HG03135 (cell line): ENCODE results near the gene KLF13.

Experiments used
- ATAC-seq: cut with Tn5 transposase; IDR thresholded peaks from one replicate; pipeline ENCODE4 v1.9.1; 2021; ENCODE audit warnings: mild to moderate bottlenecking, moderate library complexity; ENCODE audit not compliant: unreplicated experiment

KLF13 gene

DNA sequence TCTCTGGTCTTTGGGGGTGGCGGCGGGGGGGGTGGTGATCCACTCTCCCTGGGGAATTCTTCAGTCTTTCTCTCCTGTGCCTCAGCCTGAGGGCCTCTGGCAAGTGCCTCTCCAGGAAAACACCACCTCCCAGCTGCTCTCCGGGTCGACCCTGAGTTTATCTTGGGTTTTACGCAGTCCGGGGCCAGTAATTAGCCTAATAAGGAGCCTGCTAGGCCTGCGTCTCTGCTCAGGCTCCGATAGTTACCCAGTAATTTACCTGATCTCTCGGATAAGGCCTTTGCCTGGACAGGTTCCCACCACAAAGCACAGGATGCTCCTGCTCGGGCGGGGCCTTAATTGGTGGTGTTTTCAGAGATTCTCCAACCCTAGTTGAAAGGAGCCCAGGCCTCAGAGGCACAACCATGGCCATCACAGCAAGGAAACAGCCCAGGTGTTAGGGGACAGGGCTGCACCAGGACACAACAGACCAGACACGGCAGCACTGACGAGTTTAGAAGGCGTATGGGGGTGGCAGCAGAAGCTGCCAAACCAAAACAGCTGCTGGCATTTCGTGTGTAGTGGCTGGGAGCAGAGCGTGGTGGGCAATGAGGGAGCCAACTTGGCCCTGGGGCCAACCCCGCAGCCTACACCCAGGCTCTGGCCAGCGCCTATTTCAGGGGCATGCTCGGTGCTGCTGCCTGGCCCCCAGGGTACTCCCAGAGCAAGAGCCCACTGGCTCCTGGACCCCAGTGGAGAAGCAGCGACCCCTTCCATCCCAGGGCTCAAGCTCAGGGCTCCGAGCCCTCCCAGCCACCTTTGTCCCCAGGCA, 71.4 kb downstream of the KLF13 start:
- no peak for ATAC-seq

DNA sequence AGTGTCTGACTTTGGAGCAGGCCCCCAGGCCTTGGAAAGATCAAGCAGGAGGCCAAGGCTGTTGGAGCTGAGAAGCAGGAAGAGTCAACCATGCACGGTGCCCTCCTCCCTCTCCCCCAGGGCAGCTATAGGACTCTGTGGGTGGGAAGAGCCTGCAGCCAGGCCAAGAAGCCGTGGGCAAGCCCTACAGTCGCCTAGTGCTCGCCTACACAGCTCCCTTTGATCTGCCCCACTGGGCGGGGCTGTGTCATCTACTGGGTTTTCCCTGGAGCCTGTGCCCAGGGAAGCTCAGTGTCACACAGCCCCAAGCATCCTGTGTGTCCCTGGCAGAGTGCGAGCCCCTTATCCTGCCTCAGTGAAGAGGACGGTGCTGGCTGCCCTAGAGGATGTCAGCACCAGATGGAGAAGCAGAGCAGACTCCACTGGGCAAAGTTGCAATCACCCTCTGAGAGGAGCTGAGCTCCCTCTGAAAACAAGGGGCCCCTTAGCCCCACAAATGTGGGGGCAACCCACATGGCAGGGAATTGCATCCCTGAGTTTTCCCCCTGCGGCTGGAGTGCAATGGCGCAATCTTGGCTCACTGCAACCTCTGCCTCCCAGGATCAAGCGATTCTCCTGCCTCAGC, 72.2 kb downstream of the KLF13 start:
- no peak for ATAC-seq

DNA sequence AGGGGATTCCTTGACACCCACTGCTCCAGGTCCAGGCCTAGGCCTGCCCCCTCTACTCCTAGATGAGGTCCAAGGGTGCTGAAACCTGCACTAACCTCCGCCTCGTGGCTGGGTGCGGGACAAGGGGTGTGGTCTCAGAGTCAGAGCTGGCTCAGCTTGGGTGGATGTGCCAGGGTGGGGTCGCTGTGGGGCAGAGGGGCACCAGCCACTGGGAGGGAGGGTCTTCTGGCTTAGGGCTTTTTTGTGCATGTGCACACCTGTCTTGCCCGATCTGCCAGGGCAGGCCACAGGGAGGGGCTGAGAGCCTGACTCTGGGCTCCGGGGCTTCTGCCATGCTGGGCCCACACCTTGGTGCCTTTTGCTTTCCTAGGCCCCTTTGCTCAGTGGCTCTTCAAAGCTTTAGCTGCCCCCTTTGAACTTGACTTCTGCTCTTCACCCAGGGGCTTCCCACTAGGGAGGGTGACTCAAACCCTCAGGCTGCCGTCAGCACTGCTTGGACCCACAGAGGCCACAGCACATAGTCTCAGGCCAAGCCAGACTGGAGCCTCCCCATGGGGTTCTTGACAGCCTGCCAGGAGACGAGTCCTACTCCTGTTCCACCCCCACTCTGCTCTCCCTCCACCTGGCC, 73.0 kb downstream of the KLF13 start:
- no peak for ATAC-seq

DNA sequence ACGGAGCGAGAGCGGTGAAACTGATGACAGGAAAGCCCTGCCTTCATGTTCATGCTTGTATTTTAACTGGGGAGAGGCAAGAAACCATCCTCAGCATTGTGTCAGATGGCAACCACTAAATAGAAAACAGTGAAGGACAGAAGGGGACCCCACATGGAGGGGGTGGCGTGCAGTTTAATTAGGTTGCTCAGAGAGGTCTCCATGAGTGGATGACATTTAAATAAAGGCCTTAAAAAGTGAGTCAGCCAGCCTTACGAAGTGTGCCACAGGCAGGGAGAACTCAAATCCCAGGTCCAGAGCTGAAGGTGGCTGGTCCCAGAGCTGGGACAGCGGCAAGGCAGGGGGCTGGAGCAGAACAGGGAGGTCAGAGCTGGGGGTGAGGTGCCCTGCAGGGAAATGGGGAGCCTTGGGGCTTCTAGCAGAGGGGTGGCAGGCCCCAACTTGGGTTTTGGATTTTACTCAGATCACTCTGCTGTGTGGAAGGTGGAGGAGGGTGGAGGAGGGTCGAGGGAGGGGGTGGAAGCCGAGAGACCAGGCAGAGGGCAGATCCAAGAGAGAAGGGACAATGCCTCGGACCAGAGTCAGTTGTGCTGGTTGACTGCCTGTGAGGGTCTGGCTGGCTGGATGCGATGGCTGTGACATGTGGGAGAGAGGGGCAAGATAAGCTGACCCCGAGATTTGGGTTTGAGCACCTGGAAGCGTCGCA, 73.7 kb downstream of the KLF13 start:
- ATAC-seq = no peak

DNA sequence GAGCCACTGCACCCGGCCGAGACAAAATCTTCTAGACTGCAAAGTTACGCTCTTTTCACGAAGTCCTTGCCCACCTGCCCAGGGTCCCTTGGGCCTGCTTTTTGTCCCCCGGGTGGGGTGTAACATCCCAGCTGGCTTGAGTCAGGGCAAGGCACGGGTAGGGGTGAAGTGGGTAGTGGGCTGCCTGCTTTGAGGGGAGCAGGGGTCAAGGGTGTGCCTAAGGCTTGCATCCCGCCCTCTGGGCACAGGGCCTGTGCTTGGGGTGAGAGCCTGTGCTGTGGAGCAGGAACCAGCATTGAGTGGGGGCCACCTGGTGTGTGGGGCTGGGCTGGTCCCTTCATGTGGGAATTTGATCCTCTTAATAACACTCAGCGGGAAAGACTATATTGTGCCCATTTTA, 74.6 kb downstream of the KLF13 start:
- ATAC-seq = no peak

DNA sequence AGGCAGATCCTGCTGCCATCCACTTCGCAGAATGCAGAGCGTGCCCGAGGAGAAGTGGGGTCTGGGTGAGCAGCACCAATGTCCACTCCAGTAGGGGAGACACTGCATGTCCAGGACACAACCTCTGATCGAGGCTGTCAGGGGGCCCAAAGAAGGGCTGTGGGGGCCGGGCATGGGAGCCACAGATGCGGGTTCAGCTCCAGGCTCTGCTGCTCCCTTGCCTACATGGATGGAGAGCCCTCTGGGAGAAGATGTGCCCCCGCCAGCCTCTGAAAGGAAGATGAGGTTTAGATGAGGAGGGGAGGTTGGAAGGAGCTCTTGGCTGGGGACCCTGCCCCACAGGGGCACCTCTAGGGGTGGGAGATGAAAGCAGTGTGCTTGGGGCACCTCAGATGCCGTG, 75.4 kb downstream of the KLF13 start:
- no peak for ATAC-seq

DNA sequence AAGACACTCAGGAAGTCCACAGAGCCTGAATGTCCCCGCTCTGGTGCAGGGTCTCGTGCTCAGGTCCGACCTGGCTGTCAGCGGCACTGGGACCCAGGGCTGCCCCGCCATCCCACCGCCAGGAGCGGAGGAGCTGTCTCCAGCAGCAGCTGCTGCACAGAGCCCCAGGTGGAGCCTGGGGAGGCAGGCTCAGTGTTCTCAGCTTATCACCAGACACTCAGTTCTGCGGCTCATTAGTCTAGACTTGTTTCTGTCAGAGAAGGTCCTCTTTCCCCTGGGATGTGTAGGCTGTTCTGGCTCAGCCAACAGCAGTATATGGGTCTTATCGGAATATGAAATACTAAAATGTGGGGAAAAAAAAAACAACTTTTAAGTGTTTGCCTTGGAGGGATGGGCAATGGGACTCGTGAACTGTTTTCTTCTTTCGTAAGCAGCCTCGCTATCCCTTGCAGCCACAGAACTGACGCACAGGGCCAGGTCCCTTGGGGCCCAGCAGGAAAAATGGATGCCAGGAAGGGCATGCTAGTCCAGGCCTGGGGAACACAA, 75.9 kb downstream of the KLF13 start:
- ATAC-seq = no peak

DNA sequence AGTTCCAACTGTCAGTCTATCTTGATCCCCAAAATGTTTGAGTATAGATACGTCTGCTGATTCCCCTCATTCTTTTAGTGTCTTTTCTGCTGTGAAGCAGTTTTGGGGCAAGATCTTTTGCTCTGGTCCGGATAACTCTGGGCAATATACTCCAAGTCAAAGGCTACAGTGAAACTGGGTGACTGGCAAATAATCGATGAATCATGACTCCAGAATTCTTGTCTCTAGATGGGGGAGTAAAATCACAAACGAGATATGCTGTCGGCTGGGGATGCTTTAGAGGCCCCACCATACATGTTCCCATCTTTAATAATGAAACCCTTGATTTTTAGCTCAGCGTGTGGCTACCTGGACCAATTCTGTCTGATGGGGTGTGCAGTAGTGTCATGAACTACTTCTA, 76.5 kb downstream of the KLF13 start:
- ATAC-seq = no peak

DNA sequence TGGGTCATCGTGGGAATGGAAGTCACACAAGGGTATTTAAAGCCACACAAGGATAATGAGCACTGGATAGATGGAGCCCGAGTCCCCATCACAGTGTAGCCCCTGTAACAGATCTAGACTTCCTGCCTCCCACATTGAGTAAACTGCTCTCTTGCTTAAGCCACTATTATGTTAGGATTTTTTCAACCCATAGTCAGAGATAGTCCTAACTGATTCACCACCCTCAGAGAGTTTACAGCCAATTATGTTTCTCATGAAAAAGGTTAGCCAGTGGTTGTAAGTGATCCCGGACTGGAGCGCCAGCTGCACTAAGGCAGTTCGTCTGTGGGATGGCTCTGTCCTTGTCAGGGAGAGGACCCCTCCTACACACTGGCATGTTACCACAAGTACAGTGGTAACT, 77.0 kb downstream of the KLF13 start:
- ATAC-seq = no peak

DNA sequence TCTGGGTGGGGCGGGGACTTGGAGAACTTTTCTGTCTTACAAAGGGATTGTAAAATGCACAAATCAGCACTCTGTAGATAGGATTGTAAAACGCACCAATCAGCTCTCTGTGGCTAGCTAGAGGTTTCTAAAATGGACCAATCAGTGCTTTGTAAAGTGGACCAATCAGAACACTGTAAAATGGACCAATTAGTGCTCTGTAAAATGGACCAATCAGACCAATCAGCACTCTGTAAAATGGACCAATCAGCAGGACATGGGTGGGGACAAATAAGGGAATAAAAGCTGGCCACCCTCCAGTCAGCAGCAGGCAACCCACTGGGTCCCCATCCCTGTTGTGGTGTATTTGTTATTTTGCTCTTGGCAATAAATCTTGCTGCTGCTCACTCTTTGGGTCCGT, 77.7 kb downstream of the KLF13 start:
- no peak for ATAC-seq

DNA sequence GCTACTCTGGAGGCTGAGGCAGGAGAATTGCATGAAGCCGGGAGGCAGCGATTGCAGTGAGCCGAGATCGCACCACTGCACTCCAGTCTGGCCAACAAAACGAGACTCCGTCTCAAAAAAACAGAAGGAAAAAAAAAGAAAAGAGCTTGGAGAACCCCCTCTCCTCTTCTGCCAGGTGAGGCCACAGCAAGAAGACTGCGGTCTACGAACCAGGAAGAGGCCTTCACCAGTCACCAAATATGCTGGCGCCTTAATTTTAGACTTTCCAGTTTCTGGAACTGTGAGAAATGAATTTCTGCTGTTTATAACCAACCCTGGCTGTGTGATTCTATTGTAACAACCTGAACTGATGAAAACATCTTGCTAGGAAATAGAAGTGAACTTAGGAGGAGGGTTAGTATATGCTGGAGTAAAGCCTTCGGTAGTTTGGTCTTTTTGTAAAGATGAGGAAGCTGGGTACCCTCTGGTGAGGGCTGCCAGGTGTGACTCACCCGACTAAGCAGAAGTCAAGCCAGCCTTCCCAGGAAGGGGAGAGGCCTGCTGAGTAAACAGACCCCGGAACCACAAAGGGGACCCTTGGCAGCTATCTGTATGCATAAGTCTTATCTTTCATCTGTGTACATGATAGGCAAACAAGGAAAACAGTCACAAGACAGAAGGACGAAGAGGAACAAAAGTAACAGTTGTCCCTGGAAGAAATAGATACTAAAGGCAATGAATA, 78.7 kb downstream of the KLF13 start:
- ATAC-seq = no peak

DNA sequence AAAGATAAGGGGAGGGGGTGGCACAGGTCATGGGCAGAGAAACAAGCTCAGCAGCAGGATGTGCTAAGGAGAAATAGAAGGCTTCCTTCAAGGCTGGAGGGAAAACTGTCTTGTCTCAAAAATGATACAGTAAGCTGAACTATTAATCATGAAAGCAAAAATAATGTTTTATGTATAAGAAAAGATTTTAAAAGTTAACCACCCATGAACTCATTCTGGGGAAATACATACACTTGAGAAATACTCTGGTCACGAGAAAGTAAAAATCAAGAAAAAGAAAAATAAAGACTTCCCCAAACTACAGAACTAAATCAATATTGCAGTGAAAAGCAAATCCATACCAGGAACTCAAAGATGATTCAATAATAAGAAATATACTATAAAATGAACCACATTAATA, 80.7 kb downstream of the KLF13 start:
- ATAC-seq = no peak

DNA sequence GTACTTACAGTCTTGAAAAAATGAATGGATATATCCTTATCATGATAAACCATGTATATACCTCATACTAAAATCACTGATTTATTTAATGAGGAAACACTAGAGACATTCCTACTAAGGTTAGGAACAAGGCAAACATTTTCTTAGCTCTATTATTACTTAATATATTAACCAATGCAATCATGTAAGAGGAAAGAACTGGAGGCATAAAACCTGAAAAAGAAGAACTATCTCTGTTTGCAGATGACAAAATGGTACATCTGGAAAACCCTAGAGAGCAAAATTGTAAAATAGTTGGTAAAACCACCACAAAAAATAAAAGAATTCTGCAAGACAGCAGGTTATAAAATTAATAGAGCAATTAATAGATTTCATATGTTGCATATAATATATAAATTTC, 81.2 kb downstream of the KLF13 start:
- ATAC-seq = no peak

DNA sequence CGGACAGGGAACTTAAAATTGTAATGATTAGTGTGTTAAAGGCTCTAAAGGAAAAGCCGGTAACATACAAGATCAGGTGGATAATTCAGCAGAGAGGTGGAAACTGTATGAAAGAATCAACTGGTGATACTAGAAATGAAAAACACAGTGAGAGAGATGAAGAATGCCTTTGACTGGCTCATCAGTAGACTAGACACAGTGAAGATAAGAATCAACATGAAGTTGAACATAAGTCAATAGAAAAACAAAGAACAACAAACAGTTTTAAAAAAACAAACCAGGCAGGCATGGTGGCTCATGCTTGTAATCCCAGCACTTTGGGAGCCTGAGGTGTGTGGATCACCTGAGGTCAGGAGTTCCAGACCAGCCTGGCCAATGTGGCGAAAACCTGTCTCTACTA, 82.1 kb downstream of the KLF13 start:
- no peak for ATAC-seq

DNA sequence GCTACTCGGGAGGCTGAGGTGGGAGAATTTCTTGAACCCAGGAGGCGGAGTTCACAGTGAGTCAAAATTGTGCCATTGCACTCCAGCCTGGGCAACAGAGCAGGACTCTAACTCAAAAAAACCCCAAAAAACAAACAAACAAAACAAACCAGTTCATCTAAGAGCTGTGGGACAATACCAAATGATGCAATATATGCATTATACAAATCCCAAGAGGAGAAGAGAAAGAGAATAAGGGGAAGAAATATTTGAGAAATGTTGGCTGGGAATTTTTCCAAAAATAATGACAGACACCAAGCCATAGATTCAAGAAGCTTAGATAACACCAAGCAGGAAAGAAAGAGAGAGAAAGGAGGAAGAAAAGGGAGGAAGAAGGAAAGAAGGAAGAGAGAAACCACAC, 82.5 kb downstream of the KLF13 start:
- no peak for ATAC-seq

DNA sequence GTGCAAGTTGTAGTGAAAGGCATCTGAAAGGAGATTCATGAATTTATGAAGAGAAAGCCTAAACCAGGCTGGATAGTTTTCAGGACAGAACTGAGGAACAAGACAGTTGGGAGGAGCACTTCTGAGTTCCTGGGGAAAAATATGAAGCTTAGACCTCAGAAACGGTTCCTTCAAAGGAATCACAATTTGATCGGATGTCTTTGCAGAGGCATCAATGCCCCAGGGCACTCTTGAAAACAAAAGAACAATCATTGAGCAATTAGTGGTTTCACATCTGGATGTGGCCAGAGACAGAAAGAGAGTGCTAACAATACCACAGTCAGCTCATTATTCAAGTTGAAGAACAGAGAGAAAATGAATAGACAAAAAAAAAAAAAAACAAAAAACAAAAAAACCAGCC, 86.2 kb downstream of the KLF13 start:
- no peak for ATAC-seq

DNA sequence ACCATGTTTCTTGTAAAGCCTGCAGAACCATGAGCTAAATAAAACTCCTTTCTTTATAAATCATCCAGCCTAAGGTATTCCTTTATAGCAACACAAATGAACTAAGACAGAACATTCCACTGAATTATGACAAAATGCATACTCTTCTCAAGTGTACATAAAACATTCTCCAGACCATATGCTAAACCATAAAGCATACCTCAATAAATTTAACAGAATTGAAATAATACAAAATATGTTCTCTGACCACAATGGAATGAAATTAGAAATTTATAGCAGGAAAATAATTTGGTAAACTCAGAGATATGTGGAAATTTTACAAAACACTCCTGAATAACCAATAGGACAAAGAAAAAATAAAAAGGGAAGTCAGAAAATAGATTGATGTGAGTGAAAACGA, 88.6 kb downstream of the KLF13 start:
- no peak for ATAC-seq

DNA sequence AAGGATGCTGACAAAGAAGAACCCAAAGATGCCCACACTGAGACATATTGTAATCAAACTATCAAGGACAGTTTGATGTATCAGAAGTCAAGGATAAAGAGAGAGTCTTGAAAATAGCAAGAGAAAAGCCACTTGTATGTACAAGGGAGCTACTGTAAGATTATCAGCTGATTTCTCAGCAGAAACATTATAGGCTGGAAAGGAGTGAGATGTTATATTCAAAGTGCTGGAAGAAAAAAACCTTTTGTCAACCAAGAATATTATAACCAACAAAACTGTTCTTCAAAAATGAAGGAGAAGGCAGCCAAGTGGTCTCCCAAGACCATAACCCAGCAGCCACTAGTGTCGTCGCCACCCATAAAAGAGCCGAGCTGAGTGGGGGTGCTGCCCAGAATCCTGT, 93.2 kb downstream of the KLF13 start:
- ATAC-seq = no peak

DNA sequence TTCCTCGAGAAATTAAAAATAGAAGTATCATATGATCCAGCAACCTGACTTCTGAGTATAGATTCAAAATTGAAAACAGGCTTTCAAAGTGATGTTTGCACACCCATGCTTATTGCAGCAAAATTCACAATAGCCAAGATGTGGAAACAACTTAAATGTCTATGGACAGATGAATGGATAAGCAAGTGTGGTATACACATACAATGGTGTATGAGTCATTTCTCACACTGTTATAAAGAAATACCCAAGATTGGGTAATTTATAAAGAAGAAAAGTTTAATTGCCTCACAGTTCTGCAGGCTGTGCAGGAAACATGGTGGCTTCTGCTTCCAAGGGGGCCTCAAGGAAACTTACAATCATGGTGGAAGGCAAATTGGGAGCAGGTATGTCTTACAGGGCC, 100.8 kb downstream of the KLF13 start:
- ATAC-seq = no peak
